ENCODE results near the gene PHAX.

GRCh38 chr5:126624534-126624933 is 23.8 kb downstream of the PHAX start:
- no peak for TF ChIP-seq ZFP30 (CRISPR knock-in tag; IDR thresholded peaks at IDR 0.05)
- TF ChIP-seq CREB5 (CRISPR knock-in tag; IDR thresholded peaks at IDR 0.05; ENCODE audit: low read depth), result no peak
- no peak for TF ChIP-seq TSHZ2 (CRISPR knock-in tag; IDR thresholded peaks at IDR 0.05)
- TF ChIP-seq TOX (CRISPR knock-in tag; IDR thresholded peaks at IDR 0.05; ENCODE audit: borderline replicate concordance), result no peak
- TF ChIP-seq PATZ1 (CRISPR knock-in tag; IDR thresholded peaks at IDR 0.05; ENCODE audit: borderline replicate concordance), result no peak
